Activated T-cell treated with anti-CD3 and anti-CD28 coated beads for 1 hour (primary cell): ENCODE results near the gene KIAA0232.
"Not testable (repeated sequence)": the region's sequence is repeated elsewhere in the genome, so short reads cannot be mapped to it uniquely, and the experiment has no call there.

ENCODE experiments used
- DNase-seq: peaks from one replicate; pipeline ENCODE4 v3.0.0-alpha.2; 2020; ENCODE audit warnings: low read depth

The KIAA0232 gene

GRCh38 chr4:6756345-6756744, 26.2 kb upstream of the KIAA0232 start:
- DNase-seq, result not testable (repeated sequence)

- no peak for DNase-seq
Measured at GRCh38 chr4:6758728-6759127, 23.8 kb upstream of the KIAA0232 start.

- no peak for DNase-seq
Measured at GRCh38 chr4:6760865-6761264, 21.7 kb upstream of the KIAA0232 start.

GRCh38 chr4:6761649-6762615, 20.6 kb upstream of the KIAA0232 start:
- no peak for DNase-seq

- no peak for DNase-seq
Measured at GRCh38 chr4:6763330-6763851, 19.1 kb upstream of the KIAA0232 start.

- no peak for DNase-seq
Measured at GRCh38 chr4:6764976-6765620, 17.4 kb upstream of the KIAA0232 start.

- DNase-seq, result no peak
Measured at GRCh38 chr4:6765703-6766102, 16.8 kb upstream of the KIAA0232 start.

- no peak for DNase-seq
Measured at GRCh38 chr4:6767386-6767747, 15.2 kb upstream of the KIAA0232 start.

GRCh38 chr4:6767748-6768538, 14.6 kb upstream of the KIAA0232 start:
- DNase-seq, result no peak

GRCh38 chr4:6768539-6768905, 14.0 kb upstream of the KIAA0232 start:
- DNase-seq, result no peak

- no peak for DNase-seq
Measured at GRCh38 chr4:6769233-6769988, 13.1 kb upstream of the KIAA0232 start.

- no peak for DNase-seq
Measured at GRCh38 chr4:6769989-6770420, 12.5 kb upstream of the KIAA0232 start.

GRCh38 chr4:6770581-6771228, 11.8 kb upstream of the KIAA0232 start:
- DNase-seq, result no peak

GRCh38 chr4:6771229-6771671, 11.3 kb upstream of the KIAA0232 start:
- no peak for DNase-seq

GRCh38 chr4:6772223-6772928, 10.2 kb upstream of the KIAA0232 start:
- no peak for DNase-seq

- no peak for DNase-seq
Measured at GRCh38 chr4:6773106-6773505, 9.4 kb upstream of the KIAA0232 start.

GRCh38 chr4:6773616-6774540, 8.6 kb upstream of the KIAA0232 start:
- DNase-seq, result no peak

GRCh38 chr4:6775746-6776145, 6.8 kb upstream of the KIAA0232 start:
- no peak for DNase-seq
